ENCODE measurements around the gene GJA3.

DNA sequence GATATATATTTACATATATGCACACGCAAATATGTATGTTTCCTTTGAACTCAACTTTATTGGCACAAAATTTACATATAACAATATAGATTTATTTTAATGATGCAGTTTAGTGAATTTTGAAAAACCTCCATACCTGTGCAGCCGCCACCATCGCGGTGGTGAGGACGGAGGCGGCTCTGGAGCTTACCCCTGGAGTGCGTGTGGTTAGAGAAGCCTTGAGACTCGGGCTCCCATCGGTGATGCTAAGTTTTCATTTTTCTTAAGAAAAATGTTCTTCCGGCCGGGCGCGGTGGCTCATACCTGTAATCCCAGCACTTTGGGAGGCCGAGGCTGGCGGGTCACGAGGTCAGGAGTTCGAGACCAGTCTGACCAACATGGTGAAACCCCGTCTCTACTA lies 31.8 kb downstream of the GJA3 start:
- TF ChIP-seq ZNF687 (IDR thresholded peaks at IDR 0.05) (no peak), STAT3 (IDR thresholded peaks at IDR 0.05; ENCODE audit: low read depth, low read length) (no peak), BHLHE40 (IDR thresholded peaks at IDR 0.05; ENCODE audit: borderline replicate concordance in 1 of 2, low read depth in 2 of 2, low read length in 1 of 2) (no peak), ZBTB40 (IDR thresholded peaks at IDR 0.05; ENCODE audit: borderline replicate concordance) (no peak), SRF (IDR thresholded peaks at IDR 0.05; ENCODE audit: low read depth in 2 of 2, low read length in 2 of 2) (no peak), CTCF (IDR thresholded peaks at IDR 0.05 in 2 of 3, conservative IDR thresholded peaks at IDR 0.05 in 1 of 3; ENCODE audit: control insufficient read depth in 2 of 3, extremely low read depth in 1 of 3, insufficient read depth in 1 of 3, low read depth in 3 of 3, low read length in 3 of 3) (no peak), NRF1 (conservative IDR thresholded peaks at IDR 0.05; ENCODE audit: low read depth, low read length) (no peak), POLR2A (IDR thresholded peaks at IDR 0.05; ENCODE audit: low read depth, low read length) (no peak), TAF1 (IDR thresholded peaks at IDR 0.05; ENCODE audit: borderline replicate concordance, low read depth, low read length) (no peak)
- TF ChIP-seq, protein P1, sequence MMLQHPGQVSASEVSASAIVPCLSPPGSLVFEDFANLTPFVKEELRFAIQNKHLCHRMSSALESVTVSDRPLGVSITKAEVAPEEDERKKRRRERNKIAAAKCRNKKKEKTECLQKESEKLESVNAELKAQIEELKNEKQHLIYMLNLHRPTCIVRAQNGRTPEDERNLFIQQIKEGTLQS (IDR thresholded peaks at IDR 0.05; ENCODE audit: borderline replicate concordance, extremely low read depth, low read depth, low read length), result no peak

Measured in GM12878 (cell line).